NOMO-1 (cell line): ENCODE measurements around the gene GAS7.

Experiments used
- DNase-seq, 2 experiments: peaks; one replicate each; lab custom pipeline; 2025; ENCODE audit not compliant: unreplicated experiment in 2 of 2; lab: John Stamatoyannopoulos, UW

The GAS7 gene

DNA sequence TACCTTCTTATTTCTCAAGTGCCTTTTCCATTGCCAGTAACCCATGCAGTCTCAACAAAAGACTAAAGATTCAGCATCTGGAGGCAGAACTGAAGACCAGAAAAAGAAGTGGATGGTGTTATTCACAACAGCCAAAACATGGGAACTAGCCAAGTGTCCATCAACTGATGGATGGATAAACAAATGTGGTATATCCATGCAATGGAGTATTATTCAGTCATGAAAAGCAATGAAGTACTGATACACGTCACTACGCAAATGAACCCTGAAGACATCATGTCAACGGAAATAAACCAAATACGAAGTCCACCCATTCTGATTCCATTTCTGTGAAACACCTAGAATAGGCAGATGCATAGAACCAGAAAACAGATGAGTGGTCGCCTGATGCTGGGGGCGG lies 25.6 kb downstream of the GAS7 start:
- no peak for DNase-seq

DNA sequence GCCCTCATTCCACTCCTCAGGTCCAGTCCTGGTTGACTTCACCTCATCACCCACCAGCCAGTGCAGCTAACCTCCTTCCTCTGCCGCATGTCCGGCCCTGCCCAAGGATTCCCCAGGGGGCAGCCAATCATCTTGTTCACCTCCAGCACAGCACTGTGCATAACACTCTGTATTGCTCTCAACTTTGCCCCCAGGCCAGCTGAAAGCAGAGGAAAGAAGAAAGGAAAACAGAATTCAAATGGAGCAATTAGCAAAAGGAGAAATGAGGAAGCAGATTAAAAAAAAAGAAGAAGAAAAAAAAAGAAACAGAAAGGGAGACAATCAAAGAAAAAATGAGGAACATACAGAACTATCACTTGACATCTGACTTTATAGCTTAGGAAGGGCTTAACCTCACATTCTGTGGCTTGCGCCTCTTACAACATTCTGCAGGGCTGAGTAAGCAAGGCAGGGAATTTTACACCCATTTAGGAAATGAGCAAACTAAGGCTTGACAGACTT lies 26.1 kb downstream of the GAS7 start:
- peak; percentile 84 to 97 for DNase-seq

DNA sequence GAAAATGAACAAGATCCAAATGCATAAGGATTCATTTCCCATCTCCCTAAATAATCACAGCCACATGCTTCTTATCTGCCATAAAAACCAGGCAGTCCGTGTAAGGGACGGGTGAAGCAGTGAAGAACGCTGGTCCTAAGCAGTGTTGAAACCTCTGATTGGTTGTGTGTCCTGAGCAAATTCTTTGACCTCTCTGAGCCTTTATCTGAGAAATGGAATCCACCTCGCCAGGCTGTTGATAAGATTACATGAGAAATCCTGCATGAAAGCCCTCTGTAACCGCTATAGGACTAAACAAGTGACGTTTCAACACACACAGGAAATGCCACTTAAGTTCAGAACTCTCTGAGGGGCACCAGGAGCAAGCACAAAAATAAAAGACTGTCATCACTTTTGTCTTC lies 26.8 kb downstream of the GAS7 start:
- DNase-seq, result peak; percentile 16 to 38

DNA sequence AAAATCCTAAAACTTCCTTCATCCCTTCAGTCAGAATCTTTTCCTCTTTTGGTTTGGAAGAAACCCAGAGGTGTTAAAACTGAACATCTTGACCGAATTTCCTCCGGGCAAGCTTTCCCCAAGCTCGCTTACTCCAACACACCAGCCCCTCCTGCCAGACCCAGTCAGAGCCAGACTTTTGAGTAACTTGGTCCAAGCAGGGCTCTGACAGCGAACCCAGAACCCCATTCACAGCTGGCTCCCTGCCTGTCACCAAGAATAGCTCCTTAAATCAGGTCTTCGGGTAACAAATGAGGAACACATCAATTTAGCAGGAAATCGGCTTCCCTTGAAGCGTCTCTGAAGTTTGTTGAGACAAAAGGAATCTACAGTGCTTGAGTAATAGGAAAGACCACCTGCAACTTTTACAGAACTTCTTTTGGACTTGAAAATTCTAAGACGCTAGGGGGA lies 27.3 kb downstream of the GAS7 start:
- peak in 1 of 2 experiments; percentile 32 for DNase-seq

DNA sequence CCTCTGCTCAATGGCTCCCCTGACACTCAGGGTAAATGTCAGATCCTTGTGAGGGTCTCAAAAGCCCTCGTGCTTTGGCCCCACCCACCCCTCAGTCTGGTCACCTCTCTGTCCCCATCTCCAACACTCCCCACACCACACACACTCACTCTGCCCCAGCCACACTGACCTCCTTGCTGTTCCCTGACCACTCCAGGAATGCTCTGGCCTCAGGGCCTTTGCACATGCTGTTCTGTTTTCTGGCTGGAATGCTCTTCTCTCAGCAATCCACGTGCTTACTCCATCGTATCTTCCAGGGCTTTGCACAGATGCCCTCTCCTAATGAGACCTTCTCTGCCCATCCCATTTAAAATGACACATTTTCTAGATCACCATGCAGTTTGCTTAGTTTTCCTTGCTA lies 28.2 kb downstream of the GAS7 start:
- DNase-seq, result no peak

DNA sequence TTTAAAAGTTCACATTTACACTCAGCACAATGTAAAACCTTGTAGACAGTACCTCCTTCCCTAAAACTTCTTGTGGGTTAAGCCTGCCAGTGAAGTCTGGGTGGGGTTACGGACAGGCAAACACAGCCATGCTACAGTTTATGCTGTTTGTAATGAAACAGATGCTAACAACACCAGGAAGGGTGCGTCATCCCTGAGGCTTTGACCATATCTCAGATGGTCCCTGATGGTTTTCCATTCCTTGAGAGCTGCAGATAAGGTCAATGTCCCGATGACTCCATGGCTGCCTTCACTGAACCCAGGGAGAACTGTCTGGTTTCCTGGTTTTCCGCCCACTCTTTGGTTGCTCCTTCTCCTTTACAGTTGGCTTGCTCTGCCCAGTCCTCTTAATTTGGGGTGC lies 29.1 kb downstream of the GAS7 start:
- DNase-seq, result no peak

DNA sequence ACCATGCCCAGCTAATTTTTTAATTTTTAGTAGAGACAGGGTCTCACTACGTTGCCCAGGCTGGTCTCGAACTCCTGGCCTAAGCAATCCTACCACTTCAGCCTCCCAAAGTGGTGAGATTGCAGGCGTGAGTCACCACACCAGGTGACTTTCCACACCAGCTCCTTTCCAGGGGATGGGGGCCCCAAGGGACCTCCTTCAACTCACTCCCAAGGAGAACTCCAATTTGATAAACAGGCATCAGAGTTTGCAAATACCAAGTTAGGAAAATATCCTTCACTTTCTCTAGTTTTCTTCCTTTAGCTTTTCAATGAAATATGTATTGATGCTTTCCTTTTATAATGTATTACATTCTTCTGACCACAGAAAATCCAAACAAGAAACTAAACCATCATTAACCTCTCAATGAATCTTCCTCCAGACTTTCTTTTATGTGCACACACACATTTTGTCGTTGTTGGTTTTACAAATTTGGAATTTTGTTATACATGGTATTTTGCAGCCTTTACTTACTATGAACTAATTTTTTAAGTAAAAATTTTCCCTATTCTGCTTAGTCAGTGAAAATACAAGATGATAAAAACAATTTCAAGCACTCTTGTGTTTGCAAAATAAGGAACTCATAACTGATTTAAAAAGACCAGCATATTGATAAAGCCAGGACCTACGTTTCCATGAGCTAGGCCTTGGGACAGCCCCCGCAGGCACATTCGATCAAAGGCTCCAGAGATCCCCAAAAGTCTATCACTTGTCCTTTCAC lies 32.0 kb downstream of the GAS7 start:
- no peak for DNase-seq

DNA sequence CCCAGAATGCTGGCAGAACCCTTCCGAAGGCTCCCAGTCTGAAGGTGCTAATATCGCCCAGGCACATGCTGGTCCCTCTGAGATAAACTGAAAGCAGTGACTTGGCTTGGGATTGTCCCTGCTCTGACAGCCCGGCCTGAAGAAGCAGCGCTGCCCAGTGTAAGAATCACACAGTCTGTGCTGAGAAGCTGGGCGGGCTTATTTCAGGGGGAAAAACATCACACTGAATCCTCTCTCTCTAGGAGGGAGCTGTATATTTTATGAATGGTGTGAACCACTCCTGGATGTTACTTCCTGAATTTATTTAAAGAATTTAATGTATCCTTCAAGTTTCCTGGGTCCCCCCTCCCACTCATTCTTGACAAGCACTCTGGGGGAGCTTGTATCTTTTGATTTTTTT lies 36.3 kb downstream of the GAS7 start:
- DNase-seq, result no peak

DNA sequence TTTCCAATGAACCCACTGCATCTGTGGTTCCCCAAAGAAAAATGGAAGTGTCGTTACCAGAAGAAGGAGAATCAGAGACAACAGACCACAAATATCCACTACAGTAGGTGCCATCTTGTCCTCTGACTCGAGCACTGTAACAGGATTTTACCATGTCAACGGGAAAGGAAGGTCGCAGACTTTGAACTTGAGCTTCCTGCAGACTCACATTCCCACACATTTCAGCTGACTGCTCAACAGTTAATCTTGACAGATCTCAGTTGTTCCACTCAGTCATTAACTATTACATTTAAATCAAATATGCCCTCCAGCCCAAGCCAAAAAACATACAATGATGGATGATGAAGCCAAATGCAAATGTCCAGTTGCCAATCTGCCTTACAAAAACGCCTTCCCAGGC lies 37.0 kb downstream of the GAS7 start:
- no peak for DNase-seq

DNA sequence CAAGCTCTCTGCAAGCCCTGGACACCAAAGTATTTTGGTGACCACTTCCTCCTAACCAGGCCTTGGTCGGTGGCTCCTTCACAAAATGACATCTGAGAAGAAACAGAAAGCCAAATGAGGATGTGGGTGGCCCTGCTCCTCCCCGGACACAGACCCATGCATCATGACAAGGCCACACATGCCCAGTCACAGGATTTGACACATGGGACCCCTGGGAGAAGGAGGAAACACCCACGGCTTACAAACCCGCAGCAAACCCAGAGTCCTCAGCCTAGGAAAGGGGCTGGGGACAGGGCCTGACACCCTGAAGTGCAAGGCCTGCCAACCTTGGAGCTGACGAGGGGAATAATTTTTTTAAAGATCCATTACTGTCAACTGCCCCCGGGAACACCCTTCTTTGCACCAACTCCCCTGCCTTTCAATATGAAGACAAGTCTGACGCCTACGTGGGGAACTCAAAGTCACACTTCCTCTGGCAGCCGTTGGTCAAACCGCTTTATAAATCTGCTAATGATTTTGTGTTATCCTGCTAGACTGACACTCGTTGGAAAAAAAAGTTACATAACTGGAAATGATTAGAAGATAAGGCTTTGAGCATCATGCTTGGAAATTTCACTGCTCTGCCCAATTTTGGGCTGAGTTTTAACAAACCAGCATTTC lies 41.3 kb downstream of the GAS7 start:
- peak; percentile 89 to 94 for DNase-seq

DNA sequence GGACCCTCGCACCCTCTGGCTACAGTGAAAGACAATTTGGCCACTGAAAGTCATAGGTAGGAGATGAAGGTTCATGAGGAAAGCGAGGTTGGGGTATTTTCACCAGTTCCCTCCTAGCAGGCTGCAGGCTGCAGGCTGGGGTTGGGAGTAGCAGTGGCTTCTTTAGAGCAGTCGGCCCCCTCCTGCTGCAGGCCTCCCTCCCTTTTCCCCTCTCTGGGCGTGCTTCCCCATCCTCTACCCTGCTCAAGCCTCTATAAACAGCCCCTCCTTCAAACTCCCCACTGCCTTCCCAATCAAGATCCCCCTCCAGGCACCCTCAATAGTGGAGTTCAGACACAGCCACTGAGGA lies 41.8 kb downstream of the GAS7 start:
- DNase-seq, result no peak

DNA sequence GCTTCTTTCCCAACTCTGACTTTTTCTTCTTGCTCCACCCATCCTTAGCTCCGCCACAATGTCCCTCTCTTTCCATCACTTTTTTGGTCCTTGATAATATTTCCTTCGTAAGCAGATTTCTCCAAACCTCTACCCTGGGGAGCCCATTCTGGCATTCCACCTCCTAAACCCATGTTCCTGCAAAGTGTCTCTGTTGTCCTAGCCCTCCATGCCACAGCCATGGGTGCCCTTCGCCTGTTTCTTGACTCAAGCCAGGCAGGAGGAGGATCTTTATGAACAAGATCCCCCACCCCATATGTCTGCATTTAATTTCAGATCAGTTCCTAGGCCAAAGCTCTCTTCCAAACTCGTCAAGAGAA lies 42.4 kb downstream of the GAS7 start:
- no peak for DNase-seq

DNA sequence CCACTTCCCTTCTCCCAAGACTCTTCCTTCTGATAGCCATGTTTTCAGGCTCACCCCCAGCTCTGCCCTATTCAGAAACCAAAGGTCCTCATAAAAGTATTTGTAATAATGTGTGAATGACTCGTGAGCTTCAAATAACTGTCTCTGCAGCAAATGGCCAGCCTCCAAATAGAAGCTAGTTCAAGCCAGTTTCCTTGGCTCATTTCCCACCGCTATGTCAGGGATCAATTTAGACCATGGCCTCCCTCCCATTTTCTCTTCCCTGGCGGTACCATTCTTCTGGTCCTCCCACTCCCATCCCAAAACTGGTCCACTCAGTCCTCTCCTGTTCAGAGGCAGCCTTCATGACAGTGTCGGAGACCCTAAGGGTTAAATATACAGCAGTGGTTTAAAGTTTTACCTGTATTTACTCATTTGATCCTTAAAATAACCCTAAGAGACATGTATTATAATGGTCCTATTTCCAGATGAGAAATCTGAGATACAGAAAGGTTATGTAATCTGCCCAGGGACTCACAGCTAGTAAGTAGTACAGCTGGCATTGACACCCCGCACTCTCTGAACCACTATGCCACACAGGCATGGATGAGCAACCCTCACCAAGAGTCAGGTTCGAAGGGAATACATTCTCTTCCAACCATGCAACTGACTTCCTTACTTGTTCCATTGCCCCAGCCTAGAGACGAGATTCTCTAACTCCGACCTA lies 42.9 kb downstream of the GAS7 start:
- DNase-seq, result no peak

DNA sequence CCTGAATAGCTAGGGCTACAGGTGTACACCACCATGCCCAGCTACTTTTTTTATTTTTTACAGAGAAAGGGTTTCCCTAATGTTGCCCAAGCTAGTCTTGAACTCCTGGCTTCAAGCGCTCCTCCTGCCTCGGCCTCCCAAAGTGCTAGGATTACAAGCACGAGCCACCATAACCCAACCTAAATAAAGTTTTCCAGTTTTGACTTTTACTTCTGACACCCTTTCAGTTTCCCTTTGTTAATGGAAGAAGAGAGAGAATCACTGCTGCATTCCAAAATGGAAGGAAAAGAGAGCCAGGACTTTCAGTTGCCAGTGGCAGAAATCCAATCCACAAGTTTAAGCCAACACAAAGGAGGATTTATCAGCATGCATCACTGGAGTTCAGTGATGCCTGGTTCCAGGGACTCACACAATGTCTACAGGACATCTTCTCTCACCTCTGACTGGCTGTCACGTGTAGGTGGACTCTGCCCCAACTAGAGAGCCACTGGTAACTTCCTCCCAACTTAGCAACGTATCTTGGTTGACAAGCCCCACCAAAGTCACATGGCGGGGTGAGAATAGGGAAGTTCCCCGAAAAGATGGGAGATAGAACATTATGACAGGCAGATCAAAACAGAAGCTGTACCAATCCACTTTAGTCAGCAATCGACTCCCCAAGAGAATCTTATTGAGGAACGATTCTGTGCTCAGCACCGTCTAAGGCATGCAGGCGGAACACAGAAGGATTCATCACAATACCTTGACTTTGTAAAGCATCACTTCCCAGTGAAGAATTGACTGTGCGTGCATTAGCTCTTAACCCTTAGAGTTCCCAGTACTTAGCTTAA lies 46.5 kb downstream of the GAS7 start:
- DNase-seq, result peak; percentile 83 to 96

DNA sequence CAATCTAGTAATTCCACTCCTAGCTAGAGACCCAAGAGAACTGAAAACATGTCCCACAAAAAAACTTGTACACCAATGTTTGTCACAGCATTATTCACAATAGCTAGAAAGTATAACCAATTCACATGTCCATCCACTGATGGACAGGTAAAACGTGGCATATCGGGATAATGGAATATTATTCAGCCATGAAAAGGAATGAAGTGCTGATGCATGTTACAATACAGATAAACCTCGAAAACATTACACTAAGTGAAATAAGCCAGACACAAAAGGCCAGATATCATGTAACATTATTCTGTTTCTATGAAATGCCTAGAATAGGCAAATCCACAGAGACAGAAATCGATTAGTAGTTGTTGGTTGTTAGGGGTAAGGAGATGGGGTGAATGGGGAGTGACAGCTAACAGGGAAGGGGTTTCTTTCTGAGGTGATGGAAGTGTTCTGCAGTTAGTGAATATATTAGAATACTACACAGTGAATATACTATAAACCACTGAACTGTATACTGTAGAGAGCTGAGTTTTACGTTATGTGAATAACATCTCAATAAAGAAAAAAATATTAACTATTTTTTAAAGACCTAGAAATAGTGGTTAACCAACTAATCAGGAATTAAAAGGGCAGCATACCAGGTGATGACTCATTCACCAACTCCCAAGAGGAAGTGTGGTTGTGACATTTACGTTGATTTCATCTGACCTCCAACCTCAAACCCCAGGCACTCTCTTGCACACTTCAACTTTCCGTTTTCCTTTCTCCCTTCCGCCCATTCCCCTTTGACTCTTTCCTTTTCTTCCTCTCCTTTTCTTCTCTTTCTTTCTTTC lies 48.6 kb downstream of the GAS7 start:
- DNase-seq, result peak; percentile 91 to 93

DNA sequence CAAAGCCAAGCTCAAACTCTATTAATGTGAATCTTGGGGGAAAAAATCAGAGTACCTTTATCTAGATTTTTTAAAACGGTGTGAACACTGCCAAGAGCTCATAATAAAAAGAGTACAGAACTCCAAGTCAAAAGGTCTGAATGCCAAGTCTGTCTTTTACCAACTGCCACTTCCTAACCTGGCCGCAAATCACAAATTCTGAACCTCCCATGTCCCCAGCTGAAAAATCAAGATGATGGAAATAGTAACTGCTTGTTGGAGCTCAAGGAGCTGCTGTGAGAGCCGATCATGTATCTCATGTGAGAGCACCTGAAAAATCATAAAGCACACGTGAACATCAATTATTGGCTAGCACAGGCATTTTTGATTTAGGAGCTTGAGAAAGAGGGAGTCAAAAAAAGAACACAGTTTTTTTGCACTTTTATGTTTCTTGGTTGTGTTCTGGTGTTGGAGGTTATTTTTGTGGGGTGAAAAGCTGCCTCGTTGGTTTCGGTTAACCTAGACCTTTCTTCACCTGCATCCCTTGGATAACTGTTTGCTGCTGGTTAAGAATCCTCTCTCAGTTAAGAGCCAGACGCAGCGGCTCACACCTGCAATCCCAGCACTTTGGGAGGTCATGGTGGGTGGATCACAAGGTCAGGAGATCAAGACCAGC lies 50.5 kb downstream of the GAS7 start:
- no peak for DNase-seq

DNA sequence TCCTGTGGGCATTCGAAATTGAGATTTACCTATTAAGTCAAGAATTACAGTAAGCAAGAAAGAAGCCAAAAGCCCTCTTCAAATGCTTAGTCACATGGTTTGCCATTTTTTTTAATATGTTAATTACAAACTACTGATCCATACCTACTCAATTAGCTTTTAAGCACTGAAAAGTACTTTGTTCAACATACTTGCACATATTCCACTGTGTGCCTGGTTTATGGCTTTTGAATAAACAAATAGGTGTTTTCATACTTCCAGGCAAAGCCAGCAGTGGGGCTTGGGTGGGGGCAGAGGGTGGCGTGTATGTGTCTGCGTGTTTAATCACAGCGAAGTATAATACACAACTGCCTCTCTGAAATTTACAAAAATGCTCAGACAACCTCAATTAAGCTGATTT lies 51.4 kb downstream of the GAS7 start:
- no peak for DNase-seq

DNA sequence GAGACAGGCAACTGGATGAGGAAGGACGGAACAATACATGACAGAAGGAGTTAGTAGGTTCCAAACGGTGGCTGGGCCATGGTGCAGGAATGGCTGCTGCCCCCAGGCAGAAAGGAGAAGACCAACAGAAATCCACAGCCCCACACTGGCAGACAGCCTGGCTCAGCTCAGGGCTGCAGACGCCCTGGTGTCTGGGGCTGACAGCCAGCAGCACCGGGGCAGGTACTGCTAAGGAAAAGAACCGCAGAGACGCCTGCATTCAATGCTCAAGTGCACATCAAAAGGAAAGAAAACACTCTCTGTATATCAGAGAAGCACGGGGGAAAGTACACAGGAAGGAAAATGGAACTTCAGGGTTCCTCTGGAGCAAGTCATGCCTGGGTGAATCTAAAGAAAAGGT lies 53.4 kb downstream of the GAS7 start:
- no peak for DNase-seq

DNA sequence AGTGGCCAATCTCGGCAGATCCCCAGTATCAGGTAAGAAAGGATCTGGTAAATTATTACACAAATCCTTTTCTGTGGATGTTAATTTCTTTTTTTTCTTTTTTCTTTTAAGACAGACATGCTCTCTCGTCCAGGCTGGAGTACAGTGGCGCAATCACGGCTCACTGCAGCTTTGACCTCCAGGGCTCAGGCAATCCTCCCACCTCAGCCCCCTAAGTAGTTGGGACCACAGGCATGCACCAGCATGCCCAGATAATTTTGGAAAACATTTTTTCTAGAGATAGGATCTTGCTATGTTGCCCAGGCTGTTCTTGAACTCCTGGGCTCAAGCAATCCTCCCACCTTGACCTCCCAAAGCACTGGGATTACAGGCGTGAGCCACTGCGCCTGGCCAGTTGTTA lies 54.0 kb downstream of the GAS7 start:
- no peak for DNase-seq

DNA sequence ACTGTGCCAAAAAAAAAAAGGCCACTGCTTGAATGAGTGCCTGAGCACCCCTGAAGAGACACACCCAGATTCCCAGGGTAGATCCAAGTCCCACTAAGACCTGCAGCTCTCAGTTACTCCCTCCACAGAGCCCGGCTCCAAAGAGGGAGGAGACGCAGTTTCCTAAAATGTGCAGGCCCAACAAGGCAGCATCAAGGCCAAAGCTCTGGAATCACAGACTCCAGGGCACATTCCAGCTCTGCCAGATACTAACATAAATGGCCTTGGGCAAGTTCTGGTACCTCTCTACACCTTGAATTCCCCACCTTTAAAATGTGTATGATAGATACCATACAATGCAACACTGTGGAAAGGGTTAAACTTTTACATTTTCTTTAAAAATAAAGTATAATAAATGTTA lies 57.0 kb downstream of the GAS7 start:
- DNase-seq, result no peak
